ENCODE results near the gene ZFYVE19.

ZFYVE19 gene

GRCh38 chr15:40770147-40770721 is 36.7 kb upstream of the ZFYVE19 start:
- ATAC-seq (no peak), DNase-seq (ENCODE audit: low spot score in 2 of 2) (no peak)
- Mint-ChIP-seq H3K36me3 (peaks cover 60% of the 10 kb centered on the region), H3K27ac (peak overlapping the region; percentile 92), H3K9me3 (no peaks in the 10 kb centered on the region), H3K4me1 (peaks cover 35% of the 10 kb centered on the region), H3K4me3 (peak overlapping the region; percentile 59)

- Mint-ChIP-seq H3K9me3 (no peaks in the 10 kb centered on the region), H3K4me3 (no peak overlapping the region), H3K27ac (peak overlapping the region; percentile 71), H3K4me1 (peaks cover 28% of the 10 kb centered on the region), H3K36me3 (peaks cover 59% of the 10 kb centered on the region)
- ATAC-seq = no peak
- DNase-seq (ENCODE audit: low spot score in 2 of 2) = no peak
These were observed 35.6 kb upstream of the ZFYVE19 start for GRCh38 chr15:40771242-40771641.

- ATAC-seq (no peak), DNase-seq (ENCODE audit: low spot score in 2 of 2) (no peak)
- Mint-ChIP-seq H3K9me3 (no peaks in the 10 kb centered on the region), H3K4me1 (peaks cover 33% of the 10 kb centered on the region), H3K36me3 (peaks cover 59% of the 10 kb centered on the region), H3K4me3 (no peak overlapping the region), H3K27ac (no peak overlapping the region)
These were observed 34.9 kb upstream of the ZFYVE19 start for GRCh38 chr15:40772014-40772413.

GRCh38 chr15:40773496-40773895 is 33.4 kb upstream of the ZFYVE19 start:
- no peak overlapping the region for H3K4me3 Mint-ChIP-seq
- H3K36me3 Mint-ChIP-seq = peaks cover 59% of the 10 kb centered on the region
- DNase-seq (ENCODE audit: low spot score in 2 of 2) (no peak), ATAC-seq (no peak)
- H3K9me3 Mint-ChIP-seq = no peaks in the 10 kb centered on the region
- H3K27ac Mint-ChIP-seq = no peak overlapping the region
- peaks cover 31% of the 10 kb centered on the region for H3K4me1 Mint-ChIP-seq

- Mint-ChIP-seq H3K36me3 (peaks cover 63% of the 10 kb centered on the region), H3K9me3 (no peaks in the 10 kb centered on the region), H3K27ac (no peak overlapping the region), H3K4me1 (peaks cover 27% of the 10 kb centered on the region), H3K4me3 (no peak overlapping the region)
- no peak for ATAC-seq
- no peak for DNase-seq (ENCODE audit: low spot score in 2 of 2)
These were observed 33.0 kb upstream of the ZFYVE19 start for GRCh38 chr15:40773902-40774301.

GRCh38 chr15:40775007-40775406 is 31.9 kb upstream of the ZFYVE19 start:
- peak overlapping the region; percentile 45 for H3K27ac Mint-ChIP-seq
- peaks cover 62% of the 10 kb centered on the region for H3K36me3 Mint-ChIP-seq
- peaks cover 22% of the 10 kb centered on the region for H3K4me1 Mint-ChIP-seq
- ATAC-seq = no peak
- no peaks in the 10 kb centered on the region for H3K9me3 Mint-ChIP-seq
- H3K4me3 Mint-ChIP-seq = no peak overlapping the region
- DNase-seq (ENCODE audit: low spot score in 2 of 2) = no peak

- H3K36me3 Mint-ChIP-seq = peaks cover 59% of the 10 kb centered on the region
- peaks cover 18% of the 10 kb centered on the region for H3K4me1 Mint-ChIP-seq
- ATAC-seq = no peak
- DNase-seq (ENCODE audit: low spot score in 2 of 2) = no peak
- no peaks in the 10 kb centered on the region for H3K9me3 Mint-ChIP-seq
- no peak overlapping the region for H3K4me3 Mint-ChIP-seq
- H3K27ac Mint-ChIP-seq = peak overlapping the region; percentile 84
These were observed 31.0 kb upstream of the ZFYVE19 start for GRCh38 chr15:40775740-40776536.

GRCh38 chr15:40776537-40777141 is 30.2 kb upstream of the ZFYVE19 start:
- DNase-seq (ENCODE audit: low spot score in 2 of 2) = peak in 1 of 2 donors; percentile 73
- Mint-ChIP-seq H3K4me1 (peaks cover 18% of the 10 kb centered on the region), H3K9me3 (no peaks in the 10 kb centered on the region), H3K4me3 (no peak overlapping the region), H3K36me3 (peaks cover 60% of the 10 kb centered on the region), H3K27ac (peak overlapping the region; percentile 84)
- ATAC-seq = peak; percentile 99

- Mint-ChIP-seq H3K27ac (peak overlapping the region; percentile 91), H3K9me3 (no peaks in the 10 kb centered on the region), H3K4me3 (no peak overlapping the region), H3K4me1 (peaks cover 29% of the 10 kb centered on the region), H3K36me3 (peaks cover 29% of the 10 kb centered on the region)
- ATAC-seq (peak; percentile 97), DNase-seq (ENCODE audit: low spot score in 2 of 2) (peak; percentile 64 to 82)
These were observed 24.2 kb upstream of the ZFYVE19 start for GRCh38 chr15:40782609-40783227.

GRCh38 chr15:40785164-40785563 is 21.7 kb upstream of the ZFYVE19 start:
- Mint-ChIP-seq H3K4me3 (no peak overlapping the region), H3K9me3 (no peaks in the 10 kb centered on the region), H3K36me3 (peaks cover 21% of the 10 kb centered on the region), H3K27ac (no peak overlapping the region), H3K4me1 (peaks cover 36% of the 10 kb centered on the region)
- DNase-seq (ENCODE audit: low spot score in 2 of 2) (no peak), ATAC-seq (no peak)

GRCh38 chr15:40785814-40786213 is 21.1 kb upstream of the ZFYVE19 start:
- DNase-seq (ENCODE audit: low spot score in 2 of 2) (no peak), ATAC-seq (no peak)
- Mint-ChIP-seq H3K4me3 (no peak overlapping the region), H3K27ac (no peak overlapping the region), H3K9me3 (no peaks in the 10 kb centered on the region), H3K4me1 (peaks cover 36% of the 10 kb centered on the region), H3K36me3 (peaks cover 21% of the 10 kb centered on the region)

GRCh38 chr15:40787344-40787841 is 19.5 kb upstream of the ZFYVE19 start:
- peak overlapping the region; percentile 72 for H3K27ac Mint-ChIP-seq
- peaks cover 18% of the 10 kb centered on the region for H3K36me3 Mint-ChIP-seq
- no peak overlapping the region for H3K4me3 Mint-ChIP-seq
- H3K4me1 Mint-ChIP-seq = peaks cover 35% of the 10 kb centered on the region
- peak; percentile 81 for ATAC-seq
- no peak for DNase-seq (ENCODE audit: low spot score in 2 of 2)
- H3K9me3 Mint-ChIP-seq = no peaks in the 10 kb centered on the region

- H3K36me3 Mint-ChIP-seq = peaks cover 21% of the 10 kb centered on the region
- peaks cover 31% of the 10 kb centered on the region for H3K4me1 Mint-ChIP-seq
- no peaks in the 10 kb centered on the region for H3K9me3 Mint-ChIP-seq
- DNase-seq (ENCODE audit: low spot score in 2 of 2) (no peak), ATAC-seq (peak; percentile 31)
- no peak overlapping the region for H3K4me3 Mint-ChIP-seq
- peak overlapping the region; percentile 72 for H3K27ac Mint-ChIP-seq
These were observed 18.9 kb upstream of the ZFYVE19 start for GRCh38 chr15:40787991-40788390.

GRCh38 chr15:40789119-40789518 is 17.8 kb upstream of the ZFYVE19 start:
- DNase-seq (ENCODE audit: low spot score in 2 of 2) (no peak), ATAC-seq (no peak)
- H3K9me3 Mint-ChIP-seq = no peaks in the 10 kb centered on the region
- peaks cover 37% of the 10 kb centered on the region for H3K4me1 Mint-ChIP-seq
- peak overlapping the region; percentile 84 for H3K27ac Mint-ChIP-seq
- H3K36me3 Mint-ChIP-seq = peaks cover 25% of the 10 kb centered on the region
- H3K4me3 Mint-ChIP-seq = no peak overlapping the region

GRCh38 chr15:40789999-40790398 is 16.9 kb upstream of the ZFYVE19 start:
- Mint-ChIP-seq H3K4me3 (no peak overlapping the region), H3K36me3 (peaks cover 25% of the 10 kb centered on the region), H3K9me3 (no peaks in the 10 kb centered on the region), H3K27ac (peak overlapping the region; percentile 84), H3K4me1 (peaks cover 37% of the 10 kb centered on the region)
- DNase-seq (ENCODE audit: low spot score in 2 of 2) (no peak), ATAC-seq (no peak)
